ENCODE measurements around the gene MSLN.

MSLN gene

GRCh38 chr16:778447-778846 lies 17.9 kb downstream of the MSLN start:
- DNase-seq = no peak

GRCh38 chr16:778909-779527 lies 18.5 kb downstream of the MSLN start:
- no peak for DNase-seq

GRCh38 chr16:779561-779960 lies 19.0 kb downstream of the MSLN start:
- DNase-seq = no peak

- DNase-seq = no peak
Observed at GRCh38 chr16:780296-780695, 19.8 kb downstream of the MSLN start.

GRCh38 chr16:781346-782010 lies 20.9 kb downstream of the MSLN start:
- DNase-seq = no peak

GRCh38 chr16:782258-782657 lies 21.7 kb downstream of the MSLN start:
- no peak for DNase-seq

GRCh38 chr16:782766-783403 lies 22.4 kb downstream of the MSLN start:
- no peak for DNase-seq

- no peak for DNase-seq
Observed at GRCh38 chr16:783404-784161, 23.0 kb downstream of the MSLN start.

- DNase-seq = no peak
Observed at GRCh38 chr16:784431-784830, 23.9 kb downstream of the MSLN start.

- no peak for DNase-seq
Observed at GRCh38 chr16:785563-786535, 25.3 kb downstream of the MSLN start.

GRCh38 chr16:787321-787966 lies 26.9 kb downstream of the MSLN start:
- DNase-seq = no peak

- no peak for DNase-seq
Observed at GRCh38 chr16:787978-788398, 27.5 kb downstream of the MSLN start, which contains the start of gene RPUSD1. RPUSD1 (minus strand) TSS chr16:788381; CDS start chr16:787737, 644 bp downstream.

GRCh38 chr16:788399-789126 lies 28.0 kb downstream of the MSLN start, which contains the start of gene CHTF18:
CHTF18 (plus strand) TSS chr16:788620; CDS start chr16:788685, 65 bp downstream.
- peak; percentile 50 for DNase-seq

- DNase-seq = no peak
Observed at GRCh38 chr16:789191-789850, 28.8 kb downstream of the MSLN start.

GRCh38 chr16:790086-790485 lies 29.6 kb downstream of the MSLN start:
- DNase-seq = no peak

- no peak for DNase-seq
Observed at GRCh38 chr16:791131-791530, 30.6 kb downstream of the MSLN start.

- DNase-seq = no peak
Observed at GRCh38 chr16:792221-792995, 31.9 kb downstream of the MSLN start.

- DNase-seq = no peak
Observed at GRCh38 chr16:793414-793813, 32.9 kb downstream of the MSLN start.

GRCh38 chr16:794091-794822 lies 33.7 kb downstream of the MSLN start:
- no peak for DNase-seq

Data from NCI-H1048 (cell line).